IMR-90 (cell line): Measurements from ENCODE around the gene DNAJB12.

ENCODE experiments used
- CEBPB ChIP-seq: IDR thresholded peaks from 2 replicates; pipeline ENCODE4 v1.6.1; 2012; ENCODE audit warnings: low read depth, low read length, improper control_type of control experiment
- CHD1 ChIP-seq: IDR thresholded peaks from 2 replicates; pipeline ENCODE4 v1.6.1; 2012; ENCODE audit warnings: low read depth, low read length, improper control_type of control experiment
- CTCF ChIP-seq: conservative IDR thresholded peaks from 2 replicates; pipeline ENCODE4 v1.5.1; 2012; ENCODE audit warnings: mild to moderate bottlenecking, low read depth, low read length, improper control_type of control experiment
- FOS ChIP-seq: fragments of 150-350 bp; IDR thresholded peaks from 2 replicates; pipeline ENCODE4 v1.6.1; 2016; ENCODE audit warnings: low read depth, low read length
- MAFK ChIP-seq: IDR thresholded peaks from 2 replicates; pipeline ENCODE4 v1.6.1; 2012; ENCODE audit warnings: low read depth, low read length, improper control_type of control experiment
- MAZ ChIP-seq: IDR thresholded peaks from 2 replicates; pipeline ENCODE4 v1.6.1; 2012; ENCODE audit warnings: low read depth, mild to moderate bottlenecking, low read length, improper control_type of control experiment, moderate library complexity, borderline replicate concordance
- NFE2L2 ChIP-seq: fragments of 150-350 bp; IDR thresholded peaks from 2 replicates; pipeline ENCODE4 v1.6.1; 2016; ENCODE audit warnings: low read depth, mild to moderate bottlenecking, low read length
- POLR2A ChIP-seq: IDR thresholded peaks from 2 replicates; pipeline ENCODE4 v1.6.1; 2012; ENCODE audit warnings: mild to moderate bottlenecking, low read depth, low read length
- RAD21 ChIP-seq: IDR thresholded peaks from 2 replicates; pipeline ENCODE4 v1.6.1; 2012; ENCODE audit warnings: low read length, improper control_type of control experiment
- RCOR1 ChIP-seq: IDR thresholded peaks from 2 replicates; pipeline ENCODE4 v1.6.1; 2012; ENCODE audit warnings: mild to moderate bottlenecking, low read length, improper control_type of control experiment; ENCODE audit not compliant: insufficient replicate concordance
- RFX5 ChIP-seq: IDR thresholded peaks from 2 replicates; pipeline ENCODE4 v1.8.0; 2012; ENCODE audit warnings: low read depth, mild to moderate bottlenecking, low read length, moderate library complexity
- SMC3 ChIP-seq: fragments of 150-350 bp; IDR thresholded peaks from 2 replicates; pipeline ENCODE4 v1.6.1; 2016; ENCODE audit warnings: low read depth, mild to moderate bottlenecking, antibody characterized with exemption, low read length, moderate library complexity
- TF ChIP-seq, protein P1 (sequence below): fragments of 150-350 bp; IDR thresholded peaks from 2 replicates; pipeline ENCODE4 v1.6.1; 2017; ENCODE audit warnings: mild to moderate bottlenecking, antibody characterized with exemption, low read length, low read depth

DNA sequence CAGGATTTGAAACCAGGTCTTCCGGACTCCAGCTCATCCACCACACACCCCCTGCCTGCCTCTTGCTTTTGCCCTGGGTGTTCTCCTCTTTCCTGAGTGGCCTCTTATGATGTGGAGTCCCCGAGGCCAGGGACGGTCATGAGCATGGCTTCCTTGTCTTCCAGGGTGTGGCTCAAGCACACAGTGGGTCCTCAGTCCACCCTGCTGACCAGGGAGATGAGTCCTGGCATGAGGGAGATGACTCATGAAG is 32.8 kb downstream of the DNAJB12 start:
- TF ChIP-seq FOS (no peak), CTCF (no peak), POLR2A (no peak), RAD21 (no peak), RFX5 (no peak), RCOR1 (no peak), CEBPB (no peak), NFE2L2 (no peak), MAFK (no peak), SMC3 (no peak), MAZ (no peak), CHD1 (no peak)
- TF ChIP-seq, protein P1, sequence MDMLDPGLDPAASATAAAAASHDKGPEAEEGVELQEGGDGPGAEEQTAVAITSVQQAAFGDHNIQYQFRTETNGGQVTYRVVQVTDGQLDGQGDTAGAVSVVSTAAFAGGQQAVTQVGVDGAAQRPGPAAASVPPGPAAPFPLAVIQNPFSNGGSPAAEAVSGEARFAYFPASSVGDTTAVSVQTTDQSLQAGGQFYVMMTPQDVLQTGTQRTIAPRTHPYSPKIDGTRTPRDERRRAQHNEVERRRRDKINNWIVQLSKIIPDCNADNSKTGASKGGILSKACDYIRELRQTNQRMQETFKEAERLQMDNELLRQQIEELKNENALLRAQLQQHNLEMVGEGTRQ: no peak
